22Rv1 (cell line): Measurements from ENCODE around the gene DBX2.

Experiments used
- H3K27ac ChIP-seq: fragments of 450-650 bp; 2 replicates; pipeline ENCODE4 v1.5.1; 2017
- CTCF ChIP-seq: fragments of 450-650 bp; IDR thresholded peaks from 2 replicates; pipeline ENCODE4 v1.5.1; 2017; ENCODE audit warnings: mild to moderate bottlenecking
- ZFX ChIP-seq: fragments of 450-650 bp; IDR thresholded peaks from 2 replicates; pipeline ENCODE4 v1.6.1; 2017; ENCODE audit warnings: antibody characterized with exemption, borderline replicate concordance

DBX2 gene

DNA sequence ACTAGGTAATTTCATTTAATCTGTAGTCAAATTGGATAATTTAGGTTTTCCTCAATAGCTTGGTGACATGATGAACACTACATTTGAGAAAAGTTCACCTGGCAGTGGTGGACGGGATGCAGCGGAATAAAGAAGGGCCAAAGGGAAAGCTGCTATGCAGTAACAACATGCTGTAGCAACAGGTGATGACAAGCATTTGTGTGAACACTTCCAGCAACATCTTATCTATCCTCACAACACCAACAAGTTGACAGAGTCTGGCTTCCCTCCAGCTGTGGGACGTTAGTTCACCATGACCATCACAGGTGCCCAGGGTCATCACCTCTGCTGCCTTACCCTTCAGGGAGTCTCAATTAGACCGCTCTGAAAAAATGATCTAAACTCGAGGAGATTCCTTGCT, 8.3 kb downstream of the DBX2 start:
- no peak for TF ChIP-seq CTCF
- TF ChIP-seq ZFX: no peak
- no peak overlapping the region for H3K27ac ChIP-seq

DNA sequence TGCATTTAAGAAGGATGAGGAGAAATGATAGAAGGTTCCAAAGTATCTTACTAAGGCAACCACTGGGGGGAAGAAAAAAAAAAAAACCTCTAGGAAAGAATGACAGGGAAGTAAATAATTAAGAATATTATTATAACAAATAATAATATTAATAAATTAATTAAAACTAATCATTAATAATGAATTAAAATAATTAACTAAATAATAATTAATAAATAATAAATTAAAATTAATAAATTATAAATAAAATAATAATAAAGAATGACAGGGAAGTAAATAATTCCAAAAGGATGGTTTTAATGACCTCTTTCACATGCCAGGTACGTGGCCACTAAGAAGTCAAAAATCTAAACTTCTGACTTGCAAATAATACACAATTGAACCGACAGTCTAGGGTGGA, 9.9 kb downstream of the DBX2 start:
- no peak overlapping the region for H3K27ac ChIP-seq
- no peak for TF ChIP-seq CTCF
- no peak for TF ChIP-seq ZFX

DNA sequence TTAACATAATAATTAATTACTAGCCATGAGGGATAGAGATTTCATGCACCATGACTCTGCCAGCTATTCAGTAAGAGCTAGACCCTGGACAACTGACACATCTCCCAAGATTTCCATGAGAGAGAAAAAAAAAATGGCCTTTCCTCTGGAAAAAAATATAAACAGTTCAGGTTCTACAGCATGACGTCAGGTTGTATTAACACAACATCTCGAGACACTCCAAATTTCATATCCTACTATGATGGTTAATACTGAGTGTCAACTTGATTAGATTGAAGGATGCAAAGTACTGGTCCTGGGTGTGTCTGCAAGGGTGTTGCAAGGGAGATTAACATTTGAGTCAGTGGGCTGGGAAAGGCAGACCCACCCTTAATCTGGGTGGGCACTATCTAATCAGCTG, 11.1 kb downstream of the DBX2 start:
- no peak overlapping the region for H3K27ac ChIP-seq
- TF ChIP-seq ZFX (no peak), CTCF (no peak)

DNA sequence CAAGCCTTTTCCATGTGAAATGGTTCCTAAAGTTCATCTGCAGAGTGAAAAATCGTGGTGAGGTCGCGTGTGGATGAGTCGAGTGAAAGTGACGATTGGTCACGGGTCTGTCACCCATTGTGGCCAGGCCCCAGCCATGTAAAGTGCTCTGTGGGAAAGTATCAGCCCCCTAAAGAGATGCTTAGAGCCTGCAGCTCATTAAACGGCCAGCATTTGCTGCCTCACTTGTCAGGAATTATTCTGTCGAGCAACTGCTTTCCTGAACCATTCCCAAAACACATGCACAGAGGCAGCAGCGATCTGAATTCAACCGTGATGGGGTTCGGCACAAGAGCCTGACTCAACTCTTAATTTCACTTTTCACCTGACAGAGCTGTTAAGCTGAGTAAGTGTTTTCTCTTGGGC, 16.0 kb downstream of the DBX2 start:
- no peak overlapping the region for H3K27ac ChIP-seq
- TF ChIP-seq ZFX: no peak
- no peak for TF ChIP-seq CTCF

GRCh38 chr12:45017916-45018315, 33.0 kb downstream of the DBX2 start:
- H3K27ac ChIP-seq: no peak overlapping the region
- TF ChIP-seq ZFX: no peak
- TF ChIP-seq CTCF: no peak

GRCh38 chr12:45014396-45014795, 36.5 kb downstream of the DBX2 start:
- H3K27ac ChIP-seq: no peak overlapping the region
- TF ChIP-seq ZFX (no peak), CTCF (no peak)

GRCh38 chr12:45012749-45013148, 38.1 kb downstream of the DBX2 start:
- no peak for TF ChIP-seq CTCF
- TF ChIP-seq ZFX: no peak
- no peak overlapping the region for H3K27ac ChIP-seq
